ENCODE data around the gene IL4R.

- TF ChIP-seq CTCF (IDR thresholded peaks at IDR 0.05) (no peak), POLR2A (IDR thresholded peaks at IDR 0.05) (no peak), POLR2AphosphoS5 (IDR thresholded peaks at IDR 0.05) (no peak)
These were observed 48.9 kb downstream of the IL4R start for GRCh38 chr16:27362570-27363245.
